Astrocyte of the cerebellum (primary cell): ENCODE measurements around the gene ANKRD33B.

Experiments used
- DNase-seq: peaks from one replicate; pipeline ENCODE4 v3.0.0-alpha.2; 2011; ENCODE audit warnings: low read depth
- H3K4me3 ChIP-seq: 2 replicates; pipeline ENCODE4 v1.5.1; 2011; ENCODE audit warnings: mild to moderate bottlenecking, low read depth, low read length, moderate library complexity
- in situ Hi-C: cut with HindIII; loops from 2 replicates; pipeline ENCODE4 v1.10.0; 2017; ENCODE audit warnings: low sequenced_read_pairs
- TF ChIP-seq, protein P1 (sequence below): IDR thresholded peaks from 2 replicates; pipeline ENCODE4 v1.5.1; 2012; ENCODE audit warnings: low read length, low read depth, moderate library complexity, mild to moderate bottlenecking; ENCODE audit errors: missing control alignments

Gene ANKRD33B

DNA sequence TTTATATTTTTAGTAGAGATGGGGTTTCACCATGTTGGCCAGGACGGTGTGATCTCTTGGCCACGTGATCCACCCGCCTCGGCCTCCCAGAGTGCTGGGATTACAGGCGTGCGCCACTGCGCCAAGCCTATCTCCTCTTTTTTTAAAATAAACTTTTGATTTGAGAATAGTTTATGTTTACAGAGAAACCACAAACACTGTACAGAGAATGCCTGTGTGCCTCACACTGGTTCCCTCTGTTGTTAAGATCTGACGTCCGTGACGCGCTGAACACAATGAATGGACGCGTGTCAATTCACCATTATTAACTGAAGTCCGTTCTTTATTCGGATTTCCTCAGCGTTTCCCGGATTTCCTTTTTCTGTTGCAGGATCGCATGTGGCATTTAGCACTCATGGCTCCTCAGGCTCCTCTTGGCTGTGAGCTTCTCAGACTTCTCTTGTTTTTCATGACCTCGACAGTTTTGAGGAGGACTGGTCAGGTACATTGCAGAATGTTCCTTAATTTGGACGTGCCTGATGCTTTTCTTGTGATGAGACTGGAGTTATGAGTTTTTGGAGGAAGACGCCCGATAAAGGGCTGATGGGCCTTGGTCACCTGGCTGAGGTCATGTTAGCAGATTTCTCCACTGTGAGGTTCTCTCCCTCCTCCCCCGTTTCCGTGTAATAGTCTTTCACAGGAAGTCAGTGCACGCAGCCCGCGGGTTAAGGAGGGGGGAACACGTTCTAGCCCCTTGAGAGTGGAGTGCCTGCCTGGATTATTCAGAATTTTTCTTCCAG, 69.6 kb downstream of the ANKRD33B start:
- TF ChIP-seq, protein P1, sequence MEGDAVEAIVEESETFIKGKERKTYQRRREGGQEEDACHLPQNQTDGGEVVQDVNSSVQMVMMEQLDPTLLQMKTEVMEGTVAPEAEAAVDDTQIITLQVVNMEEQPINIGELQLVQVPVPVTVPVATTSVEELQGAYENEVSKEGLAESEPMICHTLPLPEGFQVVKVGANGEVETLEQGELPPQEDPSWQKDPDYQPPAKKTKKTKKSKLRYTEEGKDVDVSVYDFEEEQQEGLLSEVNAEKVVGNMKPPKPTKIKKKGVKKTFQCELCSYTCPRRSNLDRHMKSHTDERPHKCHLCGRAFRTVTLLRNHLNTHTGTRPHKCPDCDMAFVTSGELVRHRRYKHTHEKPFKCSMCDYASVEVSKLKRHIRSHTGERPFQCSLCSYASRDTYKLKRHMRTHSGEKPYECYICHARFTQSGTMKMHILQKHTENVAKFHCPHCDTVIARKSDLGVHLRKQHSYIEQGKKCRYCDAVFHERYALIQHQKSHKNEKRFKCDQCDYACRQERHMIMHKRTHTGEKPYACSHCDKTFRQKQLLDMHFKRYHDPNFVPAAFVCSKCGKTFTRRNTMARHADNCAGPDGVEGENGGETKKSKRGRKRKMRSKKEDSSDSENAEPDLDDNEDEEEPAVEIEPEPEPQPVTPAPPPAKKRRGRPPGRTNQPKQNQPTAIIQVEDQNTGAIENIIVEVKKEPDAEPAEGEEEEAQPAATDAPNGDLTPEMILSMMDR = no peak
- no peak overlapping the region for H3K4me3 ChIP-seq
- in situ Hi-C loops = no loop called here
- DNase-seq = no peak

DNA sequence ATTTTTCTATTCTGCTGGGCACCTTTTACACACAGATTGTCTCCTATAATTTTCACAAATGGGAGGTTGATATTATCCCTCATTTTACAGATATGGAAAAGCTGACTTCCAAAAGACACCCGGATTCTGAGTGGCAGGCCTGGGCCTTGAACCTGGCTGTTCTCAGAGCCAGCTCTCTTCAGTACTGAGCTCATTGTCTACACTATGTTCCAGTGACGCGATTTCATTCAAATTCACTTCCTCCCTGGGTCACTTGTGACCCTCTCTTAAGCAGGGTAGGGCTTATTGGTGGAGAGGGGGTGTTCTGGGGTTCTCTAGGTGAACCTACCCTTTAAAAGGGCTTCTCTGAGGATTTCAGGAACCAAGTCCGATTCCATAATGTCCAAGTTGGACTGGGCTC, 70.2 kb downstream of the ANKRD33B start:
- TF ChIP-seq, protein P1 = no peak
- in situ Hi-C loops = no loop called here
- no peak overlapping the region for H3K4me3 ChIP-seq
- DNase-seq = no peak

DNA sequence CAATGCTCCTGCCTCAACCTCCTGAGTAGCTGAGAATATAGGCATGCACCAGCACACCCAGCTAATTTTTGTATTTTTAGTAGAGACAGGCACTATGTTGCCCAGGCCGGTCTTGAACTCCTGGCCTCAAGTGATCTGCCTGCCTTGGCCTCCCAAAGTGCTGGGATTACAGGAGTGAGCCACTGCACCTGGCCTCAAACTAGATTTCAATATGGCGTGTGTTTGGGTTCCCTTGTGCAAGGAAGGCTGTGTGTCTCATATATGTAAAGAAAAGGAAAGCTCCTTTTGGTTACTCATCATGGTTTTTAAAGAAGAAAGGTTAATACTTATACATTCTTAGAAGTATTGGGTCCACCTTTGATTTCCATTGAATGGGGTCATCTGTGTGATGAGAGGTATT, 70.7 kb downstream of the ANKRD33B start:
- H3K4me3 ChIP-seq = no peak overlapping the region
- in situ Hi-C loops = no loop called here
- TF ChIP-seq, protein P1 = no peak
- no peak for DNase-seq

DNA sequence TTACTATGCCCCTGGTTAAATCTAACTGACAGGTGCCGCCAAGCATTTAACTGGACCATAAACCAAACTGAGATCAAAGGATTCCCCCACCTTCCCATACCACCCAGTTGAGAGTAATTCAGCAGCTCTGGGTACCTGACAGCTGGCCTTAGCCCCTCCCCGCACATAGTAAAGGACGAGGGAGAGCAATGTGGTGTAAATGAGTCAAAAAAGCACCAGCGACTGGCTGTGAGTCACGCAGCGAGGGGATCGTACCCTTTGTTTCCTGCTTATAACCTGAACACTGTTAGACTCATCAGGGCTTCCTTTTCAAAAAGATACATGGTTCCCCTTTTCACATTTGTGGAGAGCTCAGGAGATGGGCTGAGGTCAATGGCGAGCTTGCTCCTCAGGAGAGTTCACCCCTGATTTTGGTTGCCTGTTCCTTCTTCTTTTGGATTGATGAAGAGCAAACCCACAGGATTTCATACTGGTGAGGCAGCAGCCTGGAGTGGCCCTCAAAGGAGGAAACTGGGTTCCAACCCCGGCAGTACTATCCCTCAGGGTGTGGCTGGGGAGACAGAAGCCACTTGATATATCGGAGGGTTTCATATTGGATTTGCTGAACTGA, 71.5 kb downstream of the ANKRD33B start:
- TF ChIP-seq, protein P1 = no peak
- in situ Hi-C loops = no loop called here
- H3K4me3 ChIP-seq = no peak overlapping the region
- no peak for DNase-seq

DNA sequence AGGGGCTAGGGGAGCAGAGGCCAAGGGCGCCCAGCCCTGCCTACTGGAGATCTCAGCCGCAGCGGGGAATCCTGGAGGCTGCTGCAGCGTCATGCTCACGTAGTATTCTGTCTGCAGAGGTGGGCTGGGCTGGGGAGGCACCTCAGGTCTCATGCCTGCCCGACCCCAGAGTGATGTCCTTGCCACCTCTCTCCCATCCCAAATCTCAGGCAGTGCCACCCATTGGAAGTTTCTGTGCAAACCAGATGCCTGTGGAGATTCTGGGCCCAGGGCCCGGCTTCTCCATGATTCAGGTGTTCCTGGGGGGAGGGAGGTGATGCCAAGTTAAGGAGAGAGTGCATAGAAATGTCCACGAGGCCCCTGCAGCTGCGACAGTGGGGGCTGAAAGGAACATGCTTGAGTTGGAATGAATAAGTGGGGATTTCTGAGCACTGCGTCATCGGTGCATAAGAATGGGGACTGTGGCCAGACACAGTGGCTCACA, 72.0 kb downstream of the ANKRD33B start:
- in situ Hi-C loops = no loop called here
- TF ChIP-seq, protein P1 = no peak
- no peak for DNase-seq
- H3K4me3 ChIP-seq = no peak overlapping the region

DNA sequence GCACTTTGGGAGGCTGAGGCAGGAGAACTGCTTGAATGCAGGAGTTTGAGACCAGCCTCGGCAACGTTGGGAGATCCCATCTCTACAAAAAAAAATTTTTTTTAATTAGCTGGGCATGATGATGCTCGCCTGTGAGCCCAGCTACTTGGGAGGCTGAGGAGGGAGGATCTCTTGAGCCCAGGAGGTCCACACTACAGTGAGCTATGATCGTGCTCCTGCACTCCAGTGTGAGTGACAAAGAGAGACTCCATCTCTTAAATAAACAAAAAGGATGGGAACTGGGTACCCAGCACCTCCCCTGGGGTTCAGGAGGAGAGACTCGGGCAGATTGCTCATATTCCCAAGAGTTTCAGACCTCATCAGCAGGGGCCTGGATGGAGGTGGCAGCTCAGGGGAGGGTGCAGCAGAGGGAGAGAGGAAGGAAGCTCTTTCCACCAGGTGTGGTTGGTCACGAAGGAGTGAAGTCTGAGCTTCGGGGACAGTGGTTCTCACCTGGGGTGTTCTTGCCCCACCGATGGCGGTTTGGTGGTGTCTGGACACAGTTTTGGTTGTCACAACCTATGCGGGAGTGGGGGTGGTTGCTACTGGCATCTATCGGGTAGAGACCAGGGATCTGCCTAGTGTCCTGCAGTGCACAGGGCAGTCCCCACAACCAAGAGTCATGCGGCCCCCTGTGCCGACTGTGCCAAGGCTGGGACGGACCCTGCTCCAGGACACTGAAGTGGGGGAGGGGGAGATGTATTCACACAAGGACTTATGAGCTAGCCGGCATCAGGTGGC, 72.7 kb downstream of the ANKRD33B start:
- DNase-seq = no peak
- no peak overlapping the region for H3K4me3 ChIP-seq
- TF ChIP-seq, protein P1 = no peak
- in situ Hi-C loops = no loop called here
